Measurements from ENCODE around the gene STXBP3.

DNA sequence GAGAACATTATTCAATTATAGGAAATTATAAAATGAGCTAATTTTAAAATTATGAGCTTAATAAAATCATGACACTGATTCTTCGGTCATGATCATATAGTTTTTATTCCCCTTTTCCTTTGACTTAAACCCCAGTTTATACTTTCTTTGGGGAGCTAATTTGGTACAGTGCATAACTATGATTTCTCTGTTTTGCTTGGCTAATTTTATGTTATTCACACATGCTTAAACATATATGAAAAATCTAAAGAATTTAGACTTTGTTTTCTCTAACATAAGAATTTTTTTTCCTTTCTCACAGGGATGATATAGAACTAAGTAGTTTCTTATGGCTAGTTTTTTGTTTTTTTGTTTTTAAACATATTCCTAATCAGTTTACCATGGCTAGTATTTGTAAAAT lies 52.5 kb downstream of the STXBP3 start:
- TF ChIP-seq CTCF (conservative IDR thresholded peaks at IDR 0.05 in 1 of 2, IDR thresholded peaks at IDR 0.05 in 1 of 2; ENCODE audit: low read depth in 1 of 2, low read length in 2 of 2) (no peak), EZH2 (IDR thresholded peaks at IDR 0.05; ENCODE audit: low read length, missing control alignments) (no peak)
